Vagina (tissue), 2 donors: ENCODE measurements around the gene RAB34.

ENCODE experiments used
- POLR2A ChIP-seq, 2 donors: fragments of 450-650 bp; IDR thresholded peaks; one replicate each; pipeline ENCODE4 v1.6.1; 2017; ENCODE audit warnings: antibody characterized with exemption in 2 of 2, mild to moderate bottlenecking in 2 of 2, moderate library complexity in 2 of 2
- POLR2AphosphoS5 ChIP-seq, 2 donors: sonication (generic); formaldehyde crosslinking; IDR thresholded peaks; one replicate each; pipeline ENCODE4 v1.9.0; 2017; ENCODE audit warnings: antibody characterized with exemption in 2 of 2, mild to moderate bottlenecking in 2 of 2, low read depth in 1 of 2; ENCODE audit not compliant: insufficient read depth in 1 of 2
- TF ChIP-seq, protein P1 (sequence below), 3 experiments: fragments of 450-650 bp in 2 of 3; fragments of 200-600 bp in 1 of 3; sonication (generic) in 1 of 3; IDR thresholded peaks; one replicate each; pipeline ENCODE4 v1.5.1; 2017 to 2019; ENCODE audit warnings: antibody characterized with exemption in 3 of 3, mild to moderate bottlenecking in 2 of 3, moderate library complexity in 2 of 3

DNA sequence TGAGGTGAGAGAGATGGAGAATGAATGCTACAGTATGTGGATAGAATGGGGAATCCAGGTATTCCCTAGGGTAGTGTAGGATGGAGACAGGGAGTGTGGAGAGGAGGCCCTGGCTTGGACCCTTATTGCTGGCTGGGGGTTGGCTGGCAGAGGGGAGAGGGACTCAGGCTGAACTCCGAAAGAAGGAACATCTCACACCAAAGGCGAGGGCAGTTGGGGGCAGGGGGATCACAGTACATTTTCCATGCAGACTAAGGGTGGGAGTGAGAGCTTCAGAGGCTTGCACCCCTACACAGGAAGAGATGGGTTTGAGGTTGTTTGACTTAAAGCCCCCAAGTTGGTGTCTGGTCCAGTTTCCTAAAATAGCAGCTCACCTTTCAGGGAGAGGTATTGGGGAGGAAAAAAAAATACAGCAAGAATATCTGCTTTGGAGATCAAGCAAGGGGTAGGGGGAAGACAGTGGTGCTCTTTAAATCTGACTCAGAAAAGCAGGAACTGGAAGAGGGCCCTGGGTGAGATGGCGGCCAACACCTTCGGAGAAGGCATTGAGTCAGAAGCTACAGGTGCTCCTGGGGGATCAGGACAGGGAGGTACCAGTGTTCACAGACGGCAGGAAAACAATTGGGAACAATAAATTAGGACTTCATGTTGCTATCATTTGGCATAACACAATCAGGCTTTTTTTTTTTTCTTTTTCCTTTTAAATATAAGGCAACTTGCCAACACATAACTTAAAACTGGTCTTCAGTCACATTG is 38.6 kb upstream of the RAB34 start:
- TF ChIP-seq POLR2AphosphoS5 (IDR thresholded peaks at IDR 0.05; ENCODE audit: insufficient read depth in 1 of 2, low read depth in 1 of 2): peak in 1 of 2 donors; percentile 13
- TF ChIP-seq, protein P1, sequence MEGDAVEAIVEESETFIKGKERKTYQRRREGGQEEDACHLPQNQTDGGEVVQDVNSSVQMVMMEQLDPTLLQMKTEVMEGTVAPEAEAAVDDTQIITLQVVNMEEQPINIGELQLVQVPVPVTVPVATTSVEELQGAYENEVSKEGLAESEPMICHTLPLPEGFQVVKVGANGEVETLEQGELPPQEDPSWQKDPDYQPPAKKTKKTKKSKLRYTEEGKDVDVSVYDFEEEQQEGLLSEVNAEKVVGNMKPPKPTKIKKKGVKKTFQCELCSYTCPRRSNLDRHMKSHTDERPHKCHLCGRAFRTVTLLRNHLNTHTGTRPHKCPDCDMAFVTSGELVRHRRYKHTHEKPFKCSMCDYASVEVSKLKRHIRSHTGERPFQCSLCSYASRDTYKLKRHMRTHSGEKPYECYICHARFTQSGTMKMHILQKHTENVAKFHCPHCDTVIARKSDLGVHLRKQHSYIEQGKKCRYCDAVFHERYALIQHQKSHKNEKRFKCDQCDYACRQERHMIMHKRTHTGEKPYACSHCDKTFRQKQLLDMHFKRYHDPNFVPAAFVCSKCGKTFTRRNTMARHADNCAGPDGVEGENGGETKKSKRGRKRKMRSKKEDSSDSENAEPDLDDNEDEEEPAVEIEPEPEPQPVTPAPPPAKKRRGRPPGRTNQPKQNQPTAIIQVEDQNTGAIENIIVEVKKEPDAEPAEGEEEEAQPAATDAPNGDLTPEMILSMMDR (IDR thresholded peaks at IDR 0.05): no peak
- TF ChIP-seq POLR2A (IDR thresholded peaks at IDR 0.05): no peak
